Measurements from ENCODE around the gene PGLYRP1.

Gene PGLYRP1

GRCh38 chr19:46022431-46023310, at the start of gene PGLYRP1:
Gene PGLYRP1, minus strand, starts transcription at chr19:46023053. Its CDS starts 32 bp downstream, at chr19:46023021.
- no peak for DNase-seq (ENCODE audit: low spot score)

GRCh38 chr19:46069806-46070341, 47.0 kb upstream of the PGLYRP1 start:
- DNase-seq (ENCODE audit: low spot score), result peak; percentile 63

DNA sequence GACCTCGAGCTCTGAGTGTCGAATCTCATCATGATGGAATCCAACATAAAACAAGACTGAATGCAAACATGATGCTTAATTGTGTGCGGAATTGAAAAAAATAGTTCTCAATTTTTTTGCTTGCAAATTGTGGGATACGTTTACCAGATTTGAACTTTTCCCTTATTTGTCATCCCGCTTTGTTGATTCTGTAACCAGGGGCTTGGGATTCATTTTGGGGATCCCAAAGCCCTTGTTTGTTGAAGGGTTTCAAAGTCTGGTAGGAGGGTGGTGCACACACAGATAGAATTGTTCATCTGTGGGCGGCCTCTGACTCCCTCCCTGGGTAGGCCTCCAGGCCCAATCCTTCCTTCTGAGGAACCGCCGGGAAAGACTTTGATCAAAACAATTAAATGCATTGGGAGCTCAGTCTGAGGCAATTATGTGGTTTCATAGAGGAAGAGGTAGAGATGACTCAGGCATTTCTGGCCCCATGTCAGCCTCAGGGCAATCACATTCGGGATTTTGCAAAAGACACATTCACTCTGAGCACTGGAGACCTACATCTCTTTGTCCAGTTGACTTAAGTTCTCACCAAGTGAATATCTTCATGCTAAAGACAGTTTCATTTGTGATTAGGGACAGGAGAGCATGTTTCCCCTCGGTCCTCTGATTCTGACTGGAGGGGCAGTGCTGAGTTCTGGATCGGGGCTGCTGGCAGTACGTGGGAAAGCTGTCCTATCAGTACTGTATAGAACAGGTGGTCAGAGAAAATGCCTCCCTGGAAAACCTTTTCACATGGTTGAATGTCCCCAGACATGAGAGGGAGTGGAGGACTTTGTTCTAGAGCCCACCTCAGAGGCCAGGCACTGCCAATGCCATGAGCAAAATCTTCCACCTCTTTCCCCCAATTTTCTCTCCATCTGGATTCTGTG, 45.7 kb upstream of the PGLYRP1 start:
- DNase-seq (ENCODE audit: low spot score), result peak; percentile 94

GRCh38 chr19:46067691-46068090, 44.8 kb upstream of the PGLYRP1 start:
- DNase-seq (ENCODE audit: low spot score), result no peak

GRCh38 chr19:46066471-46066870, 43.6 kb upstream of the PGLYRP1 start:
- DNase-seq (ENCODE audit: low spot score), result no peak

GRCh38 chr19:46065486-46066071, 42.7 kb upstream of the PGLYRP1 start:
- peak; percentile 63 for DNase-seq (ENCODE audit: low spot score)

DNA sequence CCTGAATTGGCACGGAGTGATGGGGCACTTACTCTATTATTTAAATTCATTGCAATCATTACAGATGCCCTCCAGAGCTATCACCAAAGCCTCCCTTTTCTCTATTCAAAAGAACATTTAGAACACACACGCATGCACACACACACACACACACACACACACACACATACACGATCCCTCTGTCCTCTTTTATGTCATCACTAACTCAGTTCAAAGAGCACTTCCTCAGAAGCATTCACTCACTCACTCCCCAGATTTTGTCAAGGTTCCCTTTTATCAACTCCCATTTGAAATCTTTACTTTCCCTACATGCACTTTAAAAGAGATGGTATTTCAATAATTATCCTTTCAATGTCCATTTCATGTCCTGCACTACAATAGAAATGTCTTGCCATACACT, 40.3 kb upstream of the PGLYRP1 start:
- no peak for DNase-seq (ENCODE audit: low spot score)

GRCh38 chr19:46060012-46060411, 37.2 kb upstream of the PGLYRP1 start:
- no peak for DNase-seq (ENCODE audit: low spot score)

DNA sequence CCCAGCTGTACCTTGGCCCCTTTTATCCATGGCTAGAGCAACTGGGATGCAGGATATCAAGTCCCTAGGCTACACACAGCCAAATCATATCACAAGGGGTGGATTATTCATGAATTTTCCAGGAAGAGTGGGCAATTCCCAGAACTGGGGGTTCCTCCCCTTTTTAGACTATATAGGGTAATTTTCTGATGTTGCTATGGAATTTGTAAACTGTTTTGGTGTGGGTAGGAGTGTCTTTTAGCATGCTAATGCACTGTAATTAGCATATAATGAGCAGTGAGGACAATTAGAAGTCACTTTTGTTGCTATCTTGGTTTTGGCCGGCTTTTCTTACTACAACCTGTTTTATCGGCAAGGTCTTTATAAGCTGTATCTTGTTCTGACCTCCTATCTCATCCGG, 35.9 kb upstream of the PGLYRP1 start:
- no peak for DNase-seq (ENCODE audit: low spot score)

- DNase-seq (ENCODE audit: low spot score), result peak; percentile 70
These were observed 33.7 kb upstream of the PGLYRP1 start for GRCh38 chr19:46056536-46056935.

- DNase-seq (ENCODE audit: low spot score), result no peak
These were observed 30.0 kb upstream of the PGLYRP1 start for GRCh38 chr19:46052896-46053295.

DNA sequence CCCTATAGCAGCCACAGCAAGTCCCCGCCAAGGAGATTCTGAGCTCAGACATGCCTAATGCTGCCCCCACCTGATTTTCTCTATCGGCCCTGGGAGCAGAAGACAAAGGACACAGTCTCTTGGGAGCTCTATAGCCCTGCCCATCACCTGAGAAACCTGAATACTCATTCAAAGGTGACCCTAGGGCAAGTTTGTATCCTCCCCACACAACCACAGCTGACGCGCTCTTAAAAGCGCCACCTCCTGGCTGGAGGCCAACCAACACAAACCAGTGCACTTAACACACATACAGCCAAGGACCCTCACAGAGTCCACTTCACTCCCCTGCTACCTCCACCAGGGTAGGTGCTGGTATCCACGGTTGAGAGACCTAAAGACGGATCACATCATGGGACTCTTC, 26.7 kb upstream of the PGLYRP1 start:
- no peak for DNase-seq (ENCODE audit: low spot score)

- DNase-seq (ENCODE audit: low spot score), result no peak
These were observed 20.7 kb upstream of the PGLYRP1 start for GRCh38 chr19:46043519-46043918.

DNA sequence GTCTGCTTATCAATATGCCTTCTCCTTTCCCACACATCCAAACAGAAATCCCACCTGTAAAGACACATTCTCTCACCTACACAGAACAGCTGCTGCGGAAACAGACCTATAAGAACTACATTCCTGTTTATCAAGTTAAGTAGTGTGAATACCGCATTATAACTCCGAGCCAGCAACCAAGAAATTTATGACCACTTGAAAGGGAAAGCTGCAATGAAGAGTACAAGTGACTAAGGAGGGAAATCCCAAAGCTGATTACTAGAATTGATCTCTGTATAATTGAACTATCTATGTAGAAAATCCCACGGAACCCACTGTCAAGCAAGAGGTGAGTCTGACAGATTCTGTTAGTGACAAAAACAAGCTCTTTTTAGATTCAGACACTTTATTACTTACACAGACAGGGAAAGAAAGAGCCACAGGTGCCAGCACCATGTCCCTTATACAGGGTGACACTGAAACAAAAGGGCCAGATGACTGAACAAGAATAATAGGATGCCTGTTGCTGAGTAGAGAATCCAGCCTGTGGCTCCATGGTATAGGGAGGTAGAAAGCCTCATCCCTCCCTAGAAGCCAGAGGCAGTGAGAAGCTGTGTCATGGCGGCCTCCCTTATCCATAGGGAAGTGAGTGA, 19.5 kb upstream of the PGLYRP1 start:
- no peak for DNase-seq (ENCODE audit: low spot score)

- DNase-seq (ENCODE audit: low spot score), result peak; percentile 42
These were observed 18.2 kb upstream of the PGLYRP1 start, which contains the start of gene IGFL4 for GRCh38 chr19:46040952-46041500. Gene IGFL4, minus strand, starts transcription at chr19:46041002. Its CDS starts 40 bp downstream, at chr19:46040962.

- no peak for DNase-seq (ENCODE audit: low spot score)
These were observed 17.3 kb upstream of the PGLYRP1 start for GRCh38 chr19:46040125-46040524.

DNA sequence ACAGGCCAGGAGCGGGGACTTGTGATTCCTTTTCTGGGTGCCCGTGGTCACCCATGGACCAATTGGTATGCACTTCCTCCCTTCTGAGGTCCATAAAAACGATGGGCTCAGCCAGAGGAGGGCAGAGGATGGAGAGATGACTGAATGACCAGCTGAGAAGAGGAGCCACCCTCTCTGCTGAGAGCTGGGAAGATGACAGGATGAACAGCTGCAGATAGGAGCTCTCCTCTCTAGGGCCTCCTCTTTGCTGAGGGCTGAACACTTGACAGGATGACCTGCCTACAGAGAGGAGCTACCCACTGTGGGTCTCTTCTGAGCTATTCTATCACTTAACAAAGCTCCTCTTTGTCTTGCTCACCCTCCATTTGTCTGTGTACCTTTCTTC, 13.9 kb upstream of the PGLYRP1 start:
- no peak for DNase-seq (ENCODE audit: low spot score)

- DNase-seq (ENCODE audit: low spot score), result no peak
These were observed 13.3 kb upstream of the PGLYRP1 start for GRCh38 chr19:46035986-46036743.

- no peak for DNase-seq (ENCODE audit: low spot score)
These were observed 12.7 kb upstream of the PGLYRP1 start for GRCh38 chr19:46035546-46035945.

GRCh38 chr19:46033401-46033800, 10.5 kb upstream of the PGLYRP1 start:
- DNase-seq (ENCODE audit: low spot score), result no peak

Measured in COLO829 (cell line).